ENCODE measurements around the gene KERA.

The KERA gene

DNA sequence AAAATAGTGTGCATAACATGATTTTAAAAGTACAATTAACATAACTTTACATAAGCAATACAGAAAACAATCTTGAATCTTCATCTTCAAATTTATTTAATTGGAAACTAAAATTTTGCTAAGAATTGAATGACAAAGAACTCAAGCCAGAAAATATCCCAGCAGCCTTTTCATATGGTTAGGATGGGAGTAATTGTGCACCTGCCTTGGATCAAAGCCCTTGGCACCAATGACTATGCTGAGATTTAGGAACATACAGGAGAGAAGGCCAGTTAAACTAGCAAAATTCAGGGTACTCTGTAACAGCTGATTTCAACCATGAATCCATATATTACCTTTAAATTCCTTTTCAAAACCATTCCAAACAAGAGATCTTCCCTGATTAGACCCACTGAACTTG is 5.8 kb downstream of the KERA start:
- TF ChIP-seq, protein P1, sequence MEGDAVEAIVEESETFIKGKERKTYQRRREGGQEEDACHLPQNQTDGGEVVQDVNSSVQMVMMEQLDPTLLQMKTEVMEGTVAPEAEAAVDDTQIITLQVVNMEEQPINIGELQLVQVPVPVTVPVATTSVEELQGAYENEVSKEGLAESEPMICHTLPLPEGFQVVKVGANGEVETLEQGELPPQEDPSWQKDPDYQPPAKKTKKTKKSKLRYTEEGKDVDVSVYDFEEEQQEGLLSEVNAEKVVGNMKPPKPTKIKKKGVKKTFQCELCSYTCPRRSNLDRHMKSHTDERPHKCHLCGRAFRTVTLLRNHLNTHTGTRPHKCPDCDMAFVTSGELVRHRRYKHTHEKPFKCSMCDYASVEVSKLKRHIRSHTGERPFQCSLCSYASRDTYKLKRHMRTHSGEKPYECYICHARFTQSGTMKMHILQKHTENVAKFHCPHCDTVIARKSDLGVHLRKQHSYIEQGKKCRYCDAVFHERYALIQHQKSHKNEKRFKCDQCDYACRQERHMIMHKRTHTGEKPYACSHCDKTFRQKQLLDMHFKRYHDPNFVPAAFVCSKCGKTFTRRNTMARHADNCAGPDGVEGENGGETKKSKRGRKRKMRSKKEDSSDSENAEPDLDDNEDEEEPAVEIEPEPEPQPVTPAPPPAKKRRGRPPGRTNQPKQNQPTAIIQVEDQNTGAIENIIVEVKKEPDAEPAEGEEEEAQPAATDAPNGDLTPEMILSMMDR (IDR thresholded peaks at IDR 0.05; ENCODE audit: control insufficient read depth, insufficient read depth, low read depth, low read length, missing control alignments): no peak
- no peak for DNase-seq (ENCODE audit: low read depth)
- H3K4me3 ChIP-seq (ENCODE audit: control insufficient read depth, low read depth, low read length): no peak overlapping the region

DNA sequence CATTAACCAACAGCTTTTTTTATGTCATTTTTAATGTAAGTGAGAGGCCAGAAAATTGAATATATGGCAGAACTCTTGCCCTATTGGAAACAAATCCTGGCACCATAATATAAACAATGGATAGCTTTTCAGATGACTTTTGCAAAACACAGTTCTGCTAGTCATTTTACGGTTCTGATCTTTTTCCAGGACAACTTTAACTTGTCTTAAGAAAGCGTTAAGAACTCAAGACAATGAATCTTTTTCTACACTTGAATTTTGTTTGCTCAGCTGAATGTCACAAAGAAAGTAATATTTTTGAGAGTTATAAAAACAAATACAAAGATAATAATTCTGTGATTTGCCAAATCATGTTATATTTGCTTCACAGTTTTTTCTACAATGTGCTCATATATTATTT is 13.2 kb downstream of the KERA start:
- no peak overlapping the region for H3K4me3 ChIP-seq (ENCODE audit: control insufficient read depth, low read depth, low read length)
- TF ChIP-seq, protein P1 (IDR thresholded peaks at IDR 0.05; ENCODE audit: control insufficient read depth, insufficient read depth, low read depth, low read length, missing control alignments): no peak
- no peak for DNase-seq (ENCODE audit: low read depth)

DNA sequence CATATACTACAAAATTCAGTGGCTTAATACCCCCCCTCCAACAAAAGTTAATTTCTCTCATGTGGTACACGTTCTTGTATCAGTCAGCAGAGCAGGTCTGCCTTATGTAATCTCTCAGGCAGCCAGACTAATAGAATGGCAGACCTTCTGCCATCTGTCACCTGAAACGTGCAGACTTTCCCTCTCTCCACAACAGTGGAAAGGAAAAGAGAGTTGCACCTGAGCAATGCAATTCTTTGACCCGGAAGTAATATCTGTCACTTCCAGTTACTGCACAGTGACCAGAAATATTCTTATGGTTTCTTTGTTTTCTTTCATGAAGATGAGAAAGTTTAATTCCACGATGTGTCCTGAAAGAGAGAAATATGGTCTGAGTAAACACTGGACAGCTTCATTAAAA is 14.4 kb downstream of the KERA start:
- no peak overlapping the region for H3K4me3 ChIP-seq (ENCODE audit: control insufficient read depth, low read depth, low read length)
- DNase-seq (ENCODE audit: low read depth): no peak
- TF ChIP-seq, protein P1 (IDR thresholded peaks at IDR 0.05; ENCODE audit: control insufficient read depth, insufficient read depth, low read depth, low read length, missing control alignments): no peak

DNA sequence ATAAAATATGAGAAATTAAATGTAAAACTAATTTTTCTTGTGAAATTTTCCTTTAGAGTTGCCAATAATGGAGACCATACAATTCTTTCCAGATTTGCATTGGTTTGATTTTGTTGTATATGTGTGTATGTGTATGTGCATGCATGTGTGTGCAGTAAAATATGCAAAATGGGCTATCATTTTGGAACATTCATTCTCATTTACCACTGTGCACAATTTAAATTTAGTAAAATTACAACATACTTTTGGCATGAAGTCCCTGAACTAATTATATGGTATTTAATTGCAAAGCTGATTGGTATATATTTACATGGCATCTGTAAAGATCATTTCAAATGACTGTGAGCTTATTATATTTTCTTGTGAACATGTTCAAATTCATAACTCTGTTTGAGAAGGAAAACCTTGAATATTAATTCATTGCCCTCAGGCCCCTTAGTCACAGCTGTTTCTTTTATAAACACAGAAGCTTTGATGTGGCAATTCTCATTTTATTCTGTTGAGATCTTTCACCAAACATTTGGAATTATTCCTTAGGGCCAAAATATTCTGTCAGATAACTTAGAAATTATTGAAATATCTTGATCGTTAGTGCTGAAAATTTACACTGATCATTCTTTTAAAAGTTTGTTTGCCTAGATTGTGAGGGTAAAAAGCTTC is 17.6 kb downstream of the KERA start:
- no peak overlapping the region for H3K4me3 ChIP-seq (ENCODE audit: control insufficient read depth, low read depth, low read length)
- TF ChIP-seq, protein P1 (IDR thresholded peaks at IDR 0.05; ENCODE audit: control insufficient read depth, insufficient read depth, low read depth, low read length, missing control alignments): no peak
- no peak for DNase-seq (ENCODE audit: low read depth)

DNA sequence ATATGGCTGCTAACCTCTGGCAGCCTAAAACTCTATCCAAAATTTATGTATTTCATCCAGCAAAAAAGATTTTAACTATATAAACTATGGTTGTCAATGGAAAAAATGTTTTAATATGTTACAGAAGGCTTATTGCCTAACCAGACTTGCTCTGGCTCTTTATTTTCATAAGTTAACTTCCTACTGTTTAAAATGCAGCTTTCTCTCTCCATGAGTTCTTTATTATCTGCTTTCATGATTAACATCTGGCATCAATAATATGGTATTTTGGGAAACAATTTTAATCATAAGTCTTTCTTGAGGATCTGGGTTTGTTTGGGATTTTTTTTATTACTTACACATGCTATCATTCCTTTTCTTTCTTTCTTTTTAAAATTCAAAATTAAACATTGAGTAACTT is 20.5 kb downstream of the KERA start:
- DNase-seq (ENCODE audit: low read depth): peak; percentile 62
- TF ChIP-seq, protein P1 (IDR thresholded peaks at IDR 0.05; ENCODE audit: control insufficient read depth, insufficient read depth, low read depth, low read length, missing control alignments): no peak
- H3K4me3 ChIP-seq (ENCODE audit: control insufficient read depth, low read depth, low read length): no peak overlapping the region

DNA sequence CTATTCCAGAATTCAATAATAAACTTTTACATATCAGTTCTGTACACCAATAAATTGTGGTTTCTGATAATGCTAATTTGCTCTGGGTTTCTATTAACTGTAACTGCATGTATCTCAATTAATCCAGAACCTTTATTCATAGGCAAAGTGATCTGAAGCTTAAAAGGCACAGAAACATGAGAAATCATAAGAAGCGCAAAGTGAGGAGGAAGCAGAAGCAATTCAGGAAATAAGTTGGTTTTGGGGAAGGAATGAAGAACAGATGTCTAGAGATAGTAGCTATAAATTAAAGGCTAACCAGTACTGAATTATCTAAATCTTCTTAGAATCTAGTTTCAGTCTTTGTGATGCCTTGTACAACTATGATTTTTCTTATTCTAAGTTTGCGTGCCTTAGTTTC is 24.6 kb downstream of the KERA start:
- no peak for DNase-seq (ENCODE audit: low read depth)
- TF ChIP-seq, protein P1 (IDR thresholded peaks at IDR 0.05; ENCODE audit: control insufficient read depth, insufficient read depth, low read depth, low read length, missing control alignments): no peak
- H3K4me3 ChIP-seq (ENCODE audit: control insufficient read depth, low read depth, low read length): no peak overlapping the region

Data from AG09309 (cell line).